Astrocyte of the cerebellum (primary cell): ENCODE measurements around the gene TUBA3E.
"Not testable (repeated sequence)": the region's sequence is repeated elsewhere in the genome, so short reads cannot be mapped to it uniquely, and the experiment has no call there.

Experiments
- DNase-seq: peaks from one replicate; pipeline ENCODE4 v3.0.0-alpha.2; 2011; ENCODE audit warnings: low read depth
- H3K4me3 ChIP-seq: 2 replicates; pipeline ENCODE4 v1.5.1; 2011; ENCODE audit warnings: mild to moderate bottlenecking, low read depth, low read length, moderate library complexity
- in situ Hi-C: cut with HindIII; loops from 2 replicates; pipeline ENCODE4 v1.10.0; 2017; ENCODE audit warnings: low sequenced_read_pairs
- TF ChIP-seq, protein P1 (sequence below): IDR thresholded peaks from 2 replicates; pipeline ENCODE4 v1.5.1; 2012; ENCODE audit warnings: low read length, low read depth, moderate library complexity, mild to moderate bottlenecking; ENCODE audit errors: missing control alignments

The TUBA3E gene

DNA sequence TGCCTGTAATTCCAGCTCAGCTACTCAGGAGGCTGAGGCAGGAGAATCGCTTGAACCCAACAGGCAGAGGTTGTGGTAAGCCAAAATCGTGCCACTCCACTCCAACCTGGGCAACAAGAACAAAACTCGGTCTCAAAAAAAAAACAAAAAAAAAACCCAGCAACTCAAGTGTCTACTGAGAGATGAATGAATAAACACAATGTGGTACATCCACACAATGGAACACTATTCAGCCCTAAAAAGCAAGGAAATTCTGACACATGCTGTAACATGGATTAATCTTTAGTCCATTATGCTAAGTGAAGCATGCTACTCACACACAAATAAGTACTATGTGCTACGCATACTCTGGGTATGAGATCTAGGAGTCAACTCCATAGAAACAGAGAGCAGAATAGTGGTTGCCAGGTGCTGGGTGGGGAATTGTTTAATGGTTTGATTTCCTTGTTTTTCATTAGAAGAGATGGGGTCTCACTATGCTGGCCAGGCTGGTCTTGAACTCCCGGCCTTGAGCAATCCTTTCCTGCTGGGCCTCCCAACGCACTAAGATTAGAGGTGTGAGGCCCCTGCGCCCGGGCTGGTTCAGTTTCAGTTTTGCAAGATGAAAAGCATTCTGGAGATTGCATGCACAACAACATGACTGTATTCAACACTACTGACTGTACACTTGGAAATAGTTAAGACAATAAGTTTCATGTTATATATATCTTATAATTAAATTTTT is 32.8 kb downstream of the TUBA3E start:
- H3K4me3 ChIP-seq: no peak overlapping the region
- DNase-seq: no peak
- in situ Hi-C loops: no loop called here
- TF ChIP-seq, protein P1, sequence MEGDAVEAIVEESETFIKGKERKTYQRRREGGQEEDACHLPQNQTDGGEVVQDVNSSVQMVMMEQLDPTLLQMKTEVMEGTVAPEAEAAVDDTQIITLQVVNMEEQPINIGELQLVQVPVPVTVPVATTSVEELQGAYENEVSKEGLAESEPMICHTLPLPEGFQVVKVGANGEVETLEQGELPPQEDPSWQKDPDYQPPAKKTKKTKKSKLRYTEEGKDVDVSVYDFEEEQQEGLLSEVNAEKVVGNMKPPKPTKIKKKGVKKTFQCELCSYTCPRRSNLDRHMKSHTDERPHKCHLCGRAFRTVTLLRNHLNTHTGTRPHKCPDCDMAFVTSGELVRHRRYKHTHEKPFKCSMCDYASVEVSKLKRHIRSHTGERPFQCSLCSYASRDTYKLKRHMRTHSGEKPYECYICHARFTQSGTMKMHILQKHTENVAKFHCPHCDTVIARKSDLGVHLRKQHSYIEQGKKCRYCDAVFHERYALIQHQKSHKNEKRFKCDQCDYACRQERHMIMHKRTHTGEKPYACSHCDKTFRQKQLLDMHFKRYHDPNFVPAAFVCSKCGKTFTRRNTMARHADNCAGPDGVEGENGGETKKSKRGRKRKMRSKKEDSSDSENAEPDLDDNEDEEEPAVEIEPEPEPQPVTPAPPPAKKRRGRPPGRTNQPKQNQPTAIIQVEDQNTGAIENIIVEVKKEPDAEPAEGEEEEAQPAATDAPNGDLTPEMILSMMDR: no peak

GRCh38 chr2:130162968-130163367 is 35.3 kb downstream of the TUBA3E start:
- TF ChIP-seq, protein P1: no peak
- H3K4me3 ChIP-seq: no peak overlapping the region
- in situ Hi-C loops: no loop called here
- no peak for DNase-seq

GRCh38 chr2:130162486-130162885 is 35.8 kb downstream of the TUBA3E start:
- DNase-seq, H3K4me3 ChIP-seq, in situ Hi-C loops: not testable (repeated sequence)

GRCh38 chr2:130160838-130161705 is 37.2 kb downstream of the TUBA3E start:
- DNase-seq, H3K4me3 ChIP-seq, in situ Hi-C loops: not testable (repeated sequence)

DNA sequence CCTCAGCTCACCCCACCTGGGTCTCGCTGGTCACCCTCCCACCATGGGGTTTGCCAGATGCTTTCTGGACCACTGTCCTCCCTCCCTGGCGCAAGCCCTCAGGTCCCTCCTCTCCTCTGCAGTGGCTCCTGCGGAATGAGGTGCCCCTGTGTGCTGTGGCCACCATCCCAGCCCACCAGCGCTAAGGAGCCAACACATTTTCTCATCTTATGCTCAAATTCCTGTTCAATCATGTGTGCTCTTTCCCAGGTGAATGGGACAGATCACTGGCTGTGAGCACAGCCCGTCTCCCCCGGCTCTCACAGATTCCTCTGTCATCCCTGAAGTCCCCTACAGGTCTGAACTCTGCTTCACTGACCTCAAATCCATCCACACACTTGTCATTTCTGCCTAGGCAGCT is 38.1 kb downstream of the TUBA3E start:
- in situ Hi-C loops: no loop called here
- no peak for DNase-seq
- TF ChIP-seq, protein P1: no peak
- no peak overlapping the region for H3K4me3 ChIP-seq

- H3K4me3 ChIP-seq, in situ Hi-C loops, DNase-seq: not testable (repeated sequence)
Observed at GRCh38 chr2:130159376-130159775, 38.9 kb downstream of the TUBA3E start.

- TF ChIP-seq, protein P1: no peak
- in situ Hi-C loops: no loop called here
- DNase-seq: no peak
- no peak overlapping the region for H3K4me3 ChIP-seq
Observed at GRCh38 chr2:130158631-130159030, 39.6 kb downstream of the TUBA3E start.

GRCh38 chr2:130157825-130158514 is 40.3 kb downstream of the TUBA3E start:
- DNase-seq, H3K4me3 ChIP-seq, in situ Hi-C loops: not testable (repeated sequence)

- H3K4me3 ChIP-seq, in situ Hi-C loops, DNase-seq: not testable (repeated sequence)
Observed at GRCh38 chr2:130157354-130157753, 40.9 kb downstream of the TUBA3E start.
